SIG-M5 (cell line): ENCODE data around the gene PLEKHM3.

ENCODE experiments used
- DNase-seq: peaks from one replicate; lab custom pipeline; 2025; lab: John Stamatoyannopoulos, UW

PLEKHM3 gene

GRCh38 chr2:207884127-207884526 is 141.2 kb downstream of the PLEKHM3 start:
- DNase-seq, result no peak

DNA sequence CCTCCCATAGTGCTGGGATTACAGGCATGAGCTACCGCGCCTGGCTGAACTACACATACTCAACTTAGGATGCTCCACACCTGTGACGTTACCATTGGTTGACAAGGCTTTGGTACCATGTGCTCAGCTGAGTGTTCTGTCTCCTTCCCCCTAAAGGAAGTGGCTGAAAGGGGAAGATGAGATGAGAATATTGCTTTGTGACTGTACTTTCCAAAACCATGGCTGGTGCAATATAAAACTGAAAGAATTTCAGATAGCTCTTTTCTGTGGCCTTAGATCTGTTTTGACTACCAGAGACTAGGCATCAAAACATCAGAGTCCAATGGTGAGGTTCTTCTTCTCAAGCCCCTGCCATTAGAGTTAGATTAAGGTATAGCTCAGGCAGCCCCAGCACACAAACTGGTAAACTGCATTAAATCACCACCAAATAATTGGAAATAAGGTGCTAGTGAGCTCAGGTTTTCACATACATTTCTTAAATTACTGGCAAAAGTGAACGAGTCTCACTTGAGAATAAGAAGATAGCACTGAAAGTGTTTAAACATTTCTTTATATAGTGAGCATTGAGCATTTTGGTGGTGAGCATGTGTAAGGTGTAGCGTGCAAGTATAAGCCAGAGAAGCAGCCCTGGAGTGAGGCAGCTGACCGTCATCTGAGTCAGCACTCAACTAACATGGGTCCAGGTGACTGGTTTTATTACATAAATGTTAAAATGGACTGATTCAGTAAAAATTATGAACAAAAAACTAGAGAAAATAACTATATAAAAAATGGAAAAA is 142.1 kb downstream of the PLEKHM3 start:
- no peak for DNase-seq

DNA sequence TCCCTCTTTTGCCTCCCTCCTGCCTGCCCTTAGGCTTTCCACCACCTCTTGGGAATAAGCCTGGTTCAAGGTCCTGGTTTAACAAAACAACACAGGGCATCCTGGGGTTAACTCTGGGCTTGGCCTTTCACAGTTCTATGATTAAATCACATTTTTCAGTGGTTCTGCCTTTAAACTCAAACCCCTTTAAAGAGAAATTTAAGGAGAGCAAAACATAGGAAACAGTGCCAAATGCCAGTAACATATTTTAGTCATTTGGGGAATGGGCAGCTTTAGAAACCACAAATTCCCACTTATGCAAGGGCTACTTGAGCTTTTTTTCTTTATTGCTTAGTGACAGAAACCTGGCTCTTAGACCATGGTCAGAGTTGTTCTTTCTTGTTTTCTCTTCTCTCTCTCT is 143.4 kb downstream of the PLEKHM3 start:
- DNase-seq, result no peak

DNA sequence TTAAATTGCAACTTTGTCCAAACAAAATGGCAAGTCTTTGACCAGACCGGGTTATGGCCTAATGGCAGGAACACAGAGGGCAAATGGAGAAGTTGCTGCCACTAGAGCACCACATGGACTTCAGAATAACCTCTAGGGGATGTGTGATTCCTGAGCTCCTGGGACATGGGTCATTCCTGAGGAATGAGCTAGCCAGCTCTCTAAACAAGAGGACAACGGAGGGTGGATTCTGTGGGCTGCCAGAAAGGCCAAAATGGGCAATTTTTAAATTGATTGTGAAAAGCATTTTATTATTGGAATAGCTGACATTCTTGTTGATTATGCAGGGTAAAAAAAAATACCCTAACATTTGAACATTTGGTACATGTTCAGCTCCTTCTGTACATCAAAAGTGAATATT is 145.8 kb downstream of the PLEKHM3 start:
- DNase-seq, result no peak

DNA sequence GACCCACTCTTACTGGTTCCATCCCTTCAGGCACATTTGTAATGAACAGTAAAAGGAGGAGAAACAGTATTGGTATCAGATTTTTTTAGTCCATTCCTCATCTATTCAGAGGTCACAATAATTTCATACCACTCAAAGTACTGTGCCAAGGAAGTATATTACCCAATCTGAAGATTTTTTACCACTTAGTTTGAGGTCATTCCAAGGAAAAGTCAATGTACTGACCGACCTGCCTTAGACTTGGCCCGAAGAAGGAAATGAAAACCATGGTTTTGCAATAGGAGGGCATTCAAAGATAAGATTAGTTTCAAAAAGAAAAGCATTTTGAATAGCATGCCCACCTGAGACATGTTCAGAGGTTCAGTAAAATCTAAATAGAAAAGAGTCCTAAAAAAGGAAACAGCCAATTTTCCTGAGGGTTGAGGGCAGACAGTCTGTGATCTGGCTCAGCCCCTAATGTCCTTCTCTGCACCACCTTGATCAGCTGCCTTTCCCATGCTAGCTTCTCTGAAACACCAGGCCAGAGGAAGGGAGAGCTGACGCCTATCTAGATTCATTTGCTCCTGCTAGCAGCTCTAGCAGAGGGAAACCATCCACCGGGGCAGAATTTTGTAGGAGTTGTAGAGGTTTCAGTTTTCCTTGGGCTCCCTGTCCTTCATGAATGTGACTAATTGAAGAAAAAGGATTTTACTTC is 148.3 kb downstream of the PLEKHM3 start:
- no peak for DNase-seq

DNA sequence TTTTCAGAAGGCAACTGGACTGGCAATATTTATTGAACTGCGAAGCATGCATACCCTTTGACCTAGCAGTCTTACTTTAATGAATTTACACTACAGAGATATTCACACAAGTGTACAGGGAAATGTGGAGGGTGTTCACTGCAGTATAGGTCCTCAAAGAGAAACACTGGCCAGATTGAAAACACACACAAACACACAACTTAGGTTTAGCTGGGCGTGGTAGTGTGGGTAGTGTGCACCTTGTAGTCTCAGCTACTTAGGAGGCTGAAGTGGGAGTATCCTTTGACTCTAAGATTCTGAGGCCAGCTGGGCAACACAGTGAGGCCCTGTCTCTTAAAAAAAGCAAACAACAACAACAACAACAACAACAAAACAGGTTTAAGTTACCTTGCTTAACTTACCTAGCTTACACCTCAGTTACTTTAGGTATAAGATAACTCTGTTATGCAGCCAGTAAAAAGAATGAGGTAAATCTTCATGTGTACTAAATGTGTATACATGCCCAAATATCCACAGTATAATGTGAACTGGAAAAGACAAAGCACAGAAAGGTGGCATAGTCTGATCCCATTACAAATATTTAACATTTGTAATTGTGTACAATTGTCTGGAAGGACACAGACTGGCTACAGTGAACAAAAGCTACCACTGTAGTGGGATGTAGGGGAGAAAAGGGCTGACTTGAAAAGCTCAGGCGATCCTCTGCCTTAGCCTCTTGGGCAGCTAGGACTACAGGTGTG is 149.7 kb downstream of the PLEKHM3 start:
- no peak for DNase-seq

DNA sequence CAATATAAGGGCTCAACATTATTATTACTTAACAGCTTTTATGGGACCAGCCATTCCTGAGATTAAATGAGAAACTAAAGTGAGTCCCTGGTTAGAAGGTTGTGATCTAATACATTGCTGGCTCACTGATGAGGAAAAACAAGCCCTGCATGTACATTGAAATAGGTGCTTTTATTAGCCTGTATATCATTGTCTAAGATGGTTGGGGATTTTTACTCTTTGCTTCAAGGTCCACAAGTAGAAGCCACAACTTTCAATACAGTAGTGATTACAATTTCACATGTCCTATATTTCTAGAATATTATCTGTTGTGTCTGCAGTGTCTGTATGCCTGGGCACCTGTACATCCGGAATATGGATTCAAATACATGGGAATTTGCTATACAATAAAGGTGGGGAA is 151.5 kb downstream of the PLEKHM3 start:
- no peak for DNase-seq

- no peak for DNase-seq
These were observed 153.4 kb downstream of the PLEKHM3 start for GRCh38 chr2:207871911-207872310.

DNA sequence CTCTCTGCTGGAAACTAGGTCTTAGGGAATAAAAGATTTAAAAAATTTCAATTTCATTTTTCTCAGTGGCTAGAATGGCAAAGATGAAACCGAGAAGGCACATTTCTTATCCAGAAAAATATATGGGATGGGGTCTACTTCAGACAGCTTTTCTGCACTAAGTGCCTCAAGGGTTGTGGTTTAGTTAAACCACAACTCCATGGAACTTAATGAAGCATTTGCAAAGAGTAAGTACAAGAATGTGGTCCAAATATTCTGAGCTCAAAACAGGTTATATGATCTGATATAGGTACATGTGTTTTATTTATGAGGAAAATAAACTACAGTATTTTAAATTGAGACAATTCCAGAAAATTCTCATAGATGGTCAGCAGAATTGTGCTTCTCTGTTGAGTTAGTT is 153.8 kb downstream of the PLEKHM3 start:
- no peak for DNase-seq

- DNase-seq, result no peak
These were observed 154.5 kb downstream of the PLEKHM3 start for GRCh38 chr2:207870814-207871213.

DNA sequence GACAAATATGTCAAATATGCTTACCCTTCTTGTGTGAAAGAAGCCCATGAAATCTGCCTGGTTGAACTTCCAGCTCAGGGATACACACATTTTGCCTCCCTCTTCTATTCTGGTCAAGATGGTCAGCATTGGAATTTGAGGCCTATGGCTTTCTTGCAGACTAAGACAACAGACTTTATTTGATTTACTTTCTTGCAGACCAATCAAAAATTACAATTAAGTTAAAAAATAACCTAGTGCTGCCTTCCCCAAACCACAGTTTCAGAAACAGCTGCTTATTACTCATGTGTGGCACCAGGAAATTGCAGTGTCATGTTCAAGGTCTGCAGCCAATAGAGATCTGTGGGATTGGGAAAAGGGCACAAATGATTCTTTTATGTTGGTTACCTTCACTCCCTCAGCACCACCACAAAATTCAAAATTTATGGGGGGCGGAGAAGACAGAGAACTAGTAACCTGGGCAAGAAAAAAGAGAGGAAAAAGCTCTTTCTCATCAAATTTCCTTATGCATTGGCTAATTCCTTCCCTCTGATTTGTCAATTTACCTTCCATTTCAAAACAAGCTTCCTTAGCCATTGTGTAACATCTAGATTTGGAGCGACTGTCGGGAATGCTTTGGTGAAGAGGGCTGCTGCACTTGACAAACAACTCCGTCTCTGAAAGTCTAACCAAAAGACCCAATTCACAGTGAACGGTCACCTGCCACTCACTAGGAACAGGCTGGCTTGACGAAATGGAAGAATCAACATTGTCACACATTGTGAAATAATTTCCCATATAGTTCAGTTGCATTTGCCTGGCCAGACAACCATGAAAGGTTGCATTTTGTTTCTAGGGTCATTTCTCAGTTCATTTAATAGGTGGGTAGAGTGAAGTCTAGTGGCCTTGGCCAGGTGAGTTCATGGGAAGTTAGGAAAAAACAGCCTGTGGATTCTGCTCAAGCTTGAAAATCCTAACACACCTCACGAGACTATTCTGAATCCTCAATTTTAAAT is 155.2 kb downstream of the PLEKHM3 start:
- no peak for DNase-seq

- no peak for DNase-seq
These were observed 156.3 kb downstream of the PLEKHM3 start for GRCh38 chr2:207868855-207869596.

DNA sequence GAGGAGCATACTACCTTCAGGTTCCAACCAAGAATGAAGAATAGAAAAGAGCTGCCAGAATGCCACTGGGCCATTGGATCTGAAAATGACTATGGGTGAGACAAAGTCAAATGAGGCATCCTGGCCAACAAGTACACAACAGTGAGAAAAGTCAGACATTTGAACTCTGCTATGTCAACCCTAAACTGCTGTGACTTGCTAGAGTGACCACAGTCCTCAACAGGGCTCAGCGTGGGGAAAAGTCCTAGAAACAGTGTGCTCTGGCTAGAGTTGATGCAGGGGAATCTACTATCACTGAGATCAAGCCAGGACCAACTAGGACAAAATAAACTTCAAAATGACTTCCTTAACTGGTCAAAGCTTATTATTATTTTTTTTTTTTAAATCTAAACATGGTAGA is 157.4 kb downstream of the PLEKHM3 start:
- DNase-seq, result no peak

DNA sequence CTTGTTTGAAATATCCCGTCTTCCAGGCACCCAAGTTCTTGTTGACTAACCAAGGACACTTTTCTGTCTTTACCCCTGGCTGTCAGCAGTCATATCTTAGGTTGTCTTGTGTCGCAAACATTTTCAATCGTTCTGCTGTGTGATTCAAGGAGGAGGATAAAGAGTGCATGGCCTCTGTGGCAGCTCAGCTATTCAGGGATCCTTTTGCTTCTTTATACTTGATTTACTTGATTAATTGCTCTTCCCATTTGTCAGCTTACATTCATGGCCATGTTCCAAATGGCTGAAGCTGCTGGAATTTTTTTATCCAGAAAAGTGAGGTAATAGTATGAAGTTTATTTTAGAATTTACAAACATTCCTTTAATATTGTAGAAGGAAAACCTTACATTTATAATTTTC is 158.3 kb downstream of the PLEKHM3 start:
- DNase-seq, result no peak

DNA sequence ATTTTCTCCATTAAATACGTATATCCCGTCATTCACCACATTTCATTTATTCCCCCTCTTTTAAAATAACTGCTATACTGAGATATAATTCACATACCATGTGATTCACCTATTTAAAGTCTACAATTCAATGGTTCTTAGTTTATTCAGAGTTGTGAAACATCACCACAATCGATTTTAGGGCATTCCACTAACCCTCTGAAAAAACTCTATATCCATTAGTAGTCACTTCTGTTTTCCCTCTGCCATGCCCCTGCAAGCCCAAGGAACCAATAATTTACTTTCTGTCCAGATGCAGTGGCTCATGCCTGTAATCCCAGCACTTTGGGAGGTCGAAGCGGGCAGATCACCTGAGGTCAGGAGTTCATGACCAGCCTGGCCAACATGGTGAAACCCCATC is 160.1 kb downstream of the PLEKHM3 start:
- DNase-seq, result no peak

DNA sequence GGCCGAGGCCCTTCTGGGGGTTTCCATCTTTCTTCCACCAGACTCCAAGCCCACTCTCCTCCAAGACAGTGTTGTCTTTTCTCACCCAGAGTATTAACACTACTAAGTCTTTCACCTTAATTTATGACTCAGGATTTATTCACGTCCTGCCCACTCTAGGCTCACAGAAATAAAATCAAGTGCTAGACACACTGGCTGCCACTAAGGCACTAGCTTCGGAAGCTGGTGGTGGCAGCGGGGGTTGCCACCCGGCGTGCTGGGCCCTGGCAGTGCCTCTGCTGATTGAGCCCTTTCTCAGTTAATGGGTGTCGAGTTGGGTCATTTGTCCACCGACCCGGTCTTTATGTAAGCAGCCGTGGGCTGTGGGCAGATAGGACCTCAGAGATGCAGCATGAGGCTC is 162.0 kb downstream of the PLEKHM3 start:
- no peak for DNase-seq

GRCh38 chr2:207861789-207862188 is 163.5 kb downstream of the PLEKHM3 start:
- DNase-seq, result no peak

GRCh38 chr2:207860685-207861084 is 164.6 kb downstream of the PLEKHM3 start:
- DNase-seq, result no peak

GRCh38 chr2:207855591-207855990 is 169.7 kb downstream of the PLEKHM3 start:
- DNase-seq, result no peak

DNA sequence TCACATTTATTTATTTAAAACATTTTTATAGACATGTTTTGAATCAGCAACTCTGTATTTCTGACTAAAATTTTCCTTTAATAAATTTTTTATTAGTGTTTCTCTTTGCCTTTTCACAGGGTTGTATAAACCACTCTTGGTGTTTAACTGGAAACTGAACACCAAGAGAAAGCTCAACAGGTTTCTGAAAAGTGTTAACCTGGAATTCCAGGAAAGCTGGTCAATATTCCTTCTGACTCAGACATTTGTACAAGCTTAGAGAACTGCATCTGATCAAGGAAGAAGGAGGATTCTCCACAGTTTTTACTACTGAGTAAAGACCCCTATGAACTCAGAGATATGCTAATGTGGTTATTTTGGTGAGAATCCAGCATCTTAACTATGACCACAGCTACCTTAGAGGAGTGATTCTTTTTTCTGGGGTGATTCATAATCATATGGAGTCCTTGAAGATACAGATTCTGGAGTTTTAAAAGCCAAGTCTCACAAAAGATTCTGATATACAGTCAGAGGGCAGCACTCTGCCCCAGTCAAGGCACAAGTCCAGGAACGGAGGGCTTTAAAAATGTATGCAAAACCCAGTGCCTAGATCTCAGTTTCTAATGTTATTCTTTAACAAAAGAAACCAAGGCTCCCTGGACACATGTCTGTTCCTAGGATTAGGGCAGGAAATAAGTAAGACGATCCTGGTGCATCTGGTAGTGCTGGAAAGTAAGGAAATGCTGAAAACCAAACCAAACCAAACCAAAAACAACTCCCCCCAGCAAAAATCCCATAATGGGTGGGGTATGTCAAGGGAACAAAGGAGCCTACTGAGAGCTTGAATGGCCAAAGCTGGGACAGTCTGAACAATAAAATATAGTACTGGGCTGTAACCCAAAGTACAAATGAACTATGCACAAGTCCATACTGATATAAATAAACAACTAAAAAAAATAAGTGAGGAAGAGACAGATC is 170.6 kb downstream of the PLEKHM3 start:
- DNase-seq, result no peak
